Measurements from ENCODE around the gene CALHM1.

Gene CALHM1

DNA sequence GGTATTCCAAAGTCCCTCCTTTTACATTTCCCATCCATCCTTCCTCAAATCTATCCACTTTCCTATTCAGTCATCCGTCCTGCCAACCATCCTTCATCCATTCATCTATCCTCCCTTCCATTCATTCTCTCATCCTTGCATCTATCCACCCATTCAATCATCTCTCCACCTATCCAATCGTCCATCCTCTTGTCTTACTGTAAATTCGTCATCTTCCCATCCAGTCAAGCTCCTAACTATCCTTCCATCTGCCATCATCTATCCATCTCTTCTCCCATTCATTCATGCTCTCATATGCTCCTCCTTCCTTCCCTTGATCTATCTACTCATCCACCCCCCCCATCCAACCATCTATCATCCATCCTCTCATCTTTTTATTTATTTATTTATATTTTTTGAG lies 15.4 kb upstream of the CALHM1 start:
- Mint-ChIP-seq H3K4me1 (ENCODE audit: low read depth) (peaks cover 48% of the 10 kb centered on the region), H3K27ac (peak overlapping the region; percentile 6), H3K36me3 (ENCODE audit: low read depth) (peaks cover 12% of the 10 kb centered on the region)

GRCh38 chr10:103473261-103473671 lies 14.6 kb upstream of the CALHM1 start:
- Mint-ChIP-seq H3K27ac (no peak overlapping the region), H3K27me3 (ENCODE audit: low read depth) (peaks cover 4% of the 10 kb centered on the region), H3K4me1 (ENCODE audit: low read depth) (peaks cover 47% of the 10 kb centered on the region), H3K36me3 (ENCODE audit: low read depth) (peaks cover 12% of the 10 kb centered on the region), H3K4me3 (no peak overlapping the region), H3K9me3 (peaks cover 5% of the 10 kb centered on the region)

More for the DNA sequence above, 15.4 kb upstream of the CALHM1 start:
- H3K4me3 Mint-ChIP-seq, result no peak overlapping the region
- peaks cover 4% of the 10 kb centered on the region for H3K27me3 Mint-ChIP-seq (ENCODE audit: low read depth)
- peaks cover 5% of the 10 kb centered on the region for H3K9me3 Mint-ChIP-seq

GRCh38 chr10:103472005-103472404 lies 13.3 kb upstream of the CALHM1 start:
- H3K36me3 Mint-ChIP-seq (ENCODE audit: low read depth), result peaks cover 18% of the 10 kb centered on the region
- H3K4me3 Mint-ChIP-seq, result peak overlapping the region; percentile 40
- peak overlapping the region; percentile 95 for H3K27ac Mint-ChIP-seq
- peaks cover 52% of the 10 kb centered on the region for H3K4me1 Mint-ChIP-seq (ENCODE audit: low read depth)
- H3K27me3 Mint-ChIP-seq (ENCODE audit: low read depth), result peaks cover 4% of the 10 kb centered on the region
- H3K9me3 Mint-ChIP-seq, result peaks cover 5% of the 10 kb centered on the region

DNA sequence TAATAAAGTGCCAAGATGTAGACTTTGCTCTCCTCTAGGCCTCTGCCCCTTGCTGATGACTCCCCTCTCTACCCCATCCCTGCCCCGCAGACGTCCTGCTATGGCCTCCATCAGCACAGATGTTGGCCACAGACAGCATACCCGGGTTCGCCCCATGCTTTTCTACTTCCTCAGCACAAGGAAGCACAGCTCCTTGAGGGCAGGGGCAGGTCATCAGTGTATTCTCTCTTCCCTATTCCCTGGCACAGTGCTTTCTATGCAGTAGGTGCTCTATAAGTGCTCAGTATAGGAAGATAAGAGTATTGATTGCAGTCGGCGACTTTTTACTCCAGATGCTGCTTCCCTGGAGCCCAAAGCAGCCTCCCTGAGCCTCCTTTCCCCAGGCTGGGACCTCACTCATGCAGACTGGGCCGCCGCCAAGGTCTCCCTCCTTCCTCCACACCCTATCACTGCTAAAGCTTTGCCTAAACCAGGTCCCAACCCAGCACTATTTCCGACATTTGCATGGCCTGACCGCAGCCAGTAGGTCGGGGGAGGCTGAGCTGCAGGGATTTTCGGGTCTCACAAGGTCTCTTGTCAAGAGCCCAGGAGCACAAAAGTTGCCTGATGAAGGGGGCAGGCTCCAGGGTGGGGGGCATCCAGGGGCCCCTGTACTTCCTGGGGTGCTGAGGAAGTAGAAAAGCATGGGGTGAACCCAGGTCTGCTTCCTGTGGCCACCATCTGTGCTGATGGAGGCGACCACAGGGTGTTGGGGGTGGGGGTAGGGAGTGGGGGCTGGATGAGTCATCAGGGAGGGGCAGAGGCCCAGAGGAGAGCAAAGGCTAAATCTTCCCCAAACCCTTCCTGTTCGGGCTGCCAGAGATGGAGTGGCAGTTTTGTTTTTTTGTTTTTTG lies 12.3 kb upstream of the CALHM1 start:
- peaks cover 54% of the 10 kb centered on the region for H3K4me1 Mint-ChIP-seq (ENCODE audit: low read depth)

DNA sequence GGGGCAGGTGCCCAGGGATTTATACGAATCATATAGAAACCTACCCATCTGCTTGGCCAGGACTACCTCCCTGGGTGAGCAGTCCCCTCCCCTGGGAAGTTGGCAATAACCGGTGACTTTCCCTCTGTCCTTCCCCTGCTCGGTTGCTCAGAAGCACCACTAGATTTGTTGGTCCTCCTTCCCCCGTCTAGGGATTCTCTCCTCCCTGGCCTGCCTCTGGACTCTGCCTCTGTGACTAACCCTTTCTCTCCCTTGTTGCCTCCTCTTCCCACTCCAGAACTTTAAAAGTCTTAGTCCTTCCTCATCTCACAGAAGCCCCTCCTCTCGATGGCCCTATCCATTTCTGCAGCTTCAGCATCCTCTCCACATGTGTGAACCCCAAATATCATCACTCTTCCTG lies 10.5 kb upstream of the CALHM1 start:
- no peak overlapping the region for H3K4me3 Mint-ChIP-seq
- peaks cover 18% of the 10 kb centered on the region for H3K36me3 Mint-ChIP-seq (ENCODE audit: low read depth)
- H3K27me3 Mint-ChIP-seq (ENCODE audit: low read depth), result peaks cover 10% of the 10 kb centered on the region
- H3K9me3 Mint-ChIP-seq, result peaks cover 5% of the 10 kb centered on the region
- H3K4me1 Mint-ChIP-seq (ENCODE audit: low read depth), result peaks cover 63% of the 10 kb centered on the region
- peak overlapping the region; percentile 79 for H3K27ac Mint-ChIP-seq

More for the DNA sequence above, 12.3 kb upstream of the CALHM1 start:
- peaks cover 5% of the 10 kb centered on the region for H3K9me3 Mint-ChIP-seq
- H3K27me3 Mint-ChIP-seq (ENCODE audit: low read depth), result peaks cover 4% of the 10 kb centered on the region
- peak overlapping the region; percentile 95 for H3K27ac Mint-ChIP-seq
- peak overlapping the region; percentile 65 for H3K4me3 Mint-ChIP-seq
- H3K36me3 Mint-ChIP-seq (ENCODE audit: low read depth), result peaks cover 18% of the 10 kb centered on the region

- peaks cover 17% of the 10 kb centered on the region for H3K27me3 Mint-ChIP-seq (ENCODE audit: low read depth)
- peaks cover 59% of the 10 kb centered on the region for H3K4me1 Mint-ChIP-seq (ENCODE audit: low read depth)
- peaks cover 16% of the 10 kb centered on the region for H3K36me3 Mint-ChIP-seq (ENCODE audit: low read depth)
- H3K9me3 Mint-ChIP-seq, result peaks cover 5% of the 10 kb centered on the region
- H3K27ac Mint-ChIP-seq, result peak overlapping the region; percentile 66
- no peak overlapping the region for H3K4me3 Mint-ChIP-seq
Measured at GRCh38 chr10:103467406-103467805, 8.7 kb upstream of the CALHM1 start.

- Mint-ChIP-seq H3K4me3 (no peak overlapping the region), H3K36me3 (ENCODE audit: low read depth) (peaks cover 16% of the 10 kb centered on the region), H3K27me3 (ENCODE audit: low read depth) (peaks cover 17% of the 10 kb centered on the region), H3K27ac (peak overlapping the region; percentile 52), H3K9me3 (peaks cover 5% of the 10 kb centered on the region), H3K4me1 (ENCODE audit: low read depth) (peaks cover 53% of the 10 kb centered on the region)
Measured at GRCh38 chr10:103466734-103467133, 8.0 kb upstream of the CALHM1 start.

GRCh38 chr10:103465411-103466179 lies 6.9 kb upstream of the CALHM1 start:
- Mint-ChIP-seq H3K4me3 (no peak overlapping the region), H3K27me3 (ENCODE audit: low read depth) (peaks cover 17% of the 10 kb centered on the region), H3K27ac (no peak overlapping the region), H3K36me3 (ENCODE audit: low read depth) (peaks cover 13% of the 10 kb centered on the region), H3K9me3 (peaks cover 5% of the 10 kb centered on the region), H3K4me1 (ENCODE audit: low read depth) (peaks cover 42% of the 10 kb centered on the region)

DNA sequence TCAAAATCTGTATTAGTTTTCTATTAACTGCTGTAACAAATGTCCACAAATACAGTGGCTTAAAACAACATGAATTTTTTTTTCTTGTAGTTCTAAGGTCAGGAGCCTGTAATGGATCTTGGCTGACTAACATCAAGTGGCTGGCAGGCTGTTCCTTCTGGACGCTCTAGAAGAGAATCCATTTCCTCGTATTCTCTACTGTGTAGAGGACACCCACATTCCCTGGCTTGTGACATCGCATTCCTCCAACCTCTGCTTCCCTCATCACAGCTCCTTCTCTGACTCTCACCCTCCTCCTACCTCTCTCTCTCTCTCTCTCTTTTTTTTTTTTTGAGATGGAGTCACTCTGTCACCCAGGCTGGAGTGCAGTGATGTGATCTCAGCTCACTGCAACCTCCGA lies 4.8 kb upstream of the CALHM1 start:
- Mint-ChIP-seq H3K36me3 (ENCODE audit: low read depth) (peaks cover 6% of the 10 kb centered on the region), H3K27me3 (ENCODE audit: low read depth) (peaks cover 14% of the 10 kb centered on the region), H3K27ac (no peak overlapping the region), H3K4me3 (no peak overlapping the region), H3K9me3 (no peaks in the 10 kb centered on the region), H3K4me1 (ENCODE audit: low read depth) (peaks cover 35% of the 10 kb centered on the region)

DNA sequence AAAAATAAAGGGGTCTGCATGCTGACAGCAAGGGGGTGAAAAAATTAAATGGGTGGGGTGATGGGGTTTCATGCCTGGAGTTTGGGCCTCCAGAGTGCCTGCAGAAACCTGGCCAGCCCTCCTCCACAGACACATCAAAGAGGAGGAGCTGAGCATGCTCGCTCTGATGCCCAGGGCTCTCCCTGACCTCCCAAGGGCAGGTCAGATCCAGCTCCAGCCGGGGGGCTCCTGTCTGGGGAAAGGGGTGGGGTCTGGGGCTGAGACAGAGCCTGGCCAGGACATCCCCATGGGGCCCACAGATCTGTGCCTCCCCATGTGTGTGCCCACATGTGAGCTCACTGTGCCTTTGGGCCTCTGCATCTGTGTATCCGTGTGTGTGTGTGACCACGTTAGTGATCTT lies 915 bp upstream of the CALHM1 start:
- H3K9me3 Mint-ChIP-seq, result no peaks in the 10 kb centered on the region
- peaks cover 11% of the 10 kb centered on the region for H3K4me1 Mint-ChIP-seq (ENCODE audit: low read depth)
- no peaks in the 10 kb centered on the region for H3K36me3 Mint-ChIP-seq (ENCODE audit: low read depth)
- no peak overlapping the region for H3K4me3 Mint-ChIP-seq
- peaks cover 11% of the 10 kb centered on the region for H3K27me3 Mint-ChIP-seq (ENCODE audit: low read depth)
- no peak overlapping the region for H3K27ac Mint-ChIP-seq

DNA sequence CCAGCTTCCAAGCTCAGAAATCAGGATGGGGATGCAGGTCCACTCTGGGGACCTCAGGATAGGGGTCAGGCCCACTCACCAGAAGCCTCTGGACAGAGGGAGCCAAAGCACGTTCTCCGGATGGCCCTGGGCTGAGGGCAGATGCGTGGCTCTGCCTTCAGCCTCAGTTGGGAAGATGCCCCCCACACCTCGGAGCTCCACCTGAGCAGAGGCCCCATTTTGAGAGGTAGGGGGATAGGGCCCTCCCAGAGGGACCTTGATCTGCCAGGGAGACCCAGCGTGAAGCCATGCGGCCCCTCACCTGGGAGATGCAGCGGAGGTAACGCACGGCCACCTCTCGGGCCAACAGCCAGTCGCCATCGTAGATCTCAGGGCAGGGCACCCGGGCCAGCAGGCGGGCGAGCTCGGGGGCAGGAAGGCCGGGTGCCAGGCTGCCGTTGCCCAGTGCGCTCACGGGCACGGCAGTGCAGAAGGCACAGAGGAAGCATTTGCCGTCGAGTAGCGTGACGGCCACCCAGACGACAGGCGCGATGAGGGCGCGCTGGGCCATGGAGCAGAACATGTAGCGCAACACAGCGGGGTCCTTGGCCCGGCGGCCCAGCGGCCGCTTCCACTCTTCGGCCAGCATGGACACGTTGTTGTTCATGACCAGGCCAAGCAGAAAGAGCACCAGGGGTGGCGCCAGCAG lies 660 bp downstream of the CALHM1 start:
- no peak overlapping the region for H3K27ac Mint-ChIP-seq
- no peaks in the 10 kb centered on the region for H3K36me3 Mint-ChIP-seq (ENCODE audit: low read depth)
- peaks cover 14% of the 10 kb centered on the region for H3K4me1 Mint-ChIP-seq (ENCODE audit: low read depth)
- no peak overlapping the region for H3K4me3 Mint-ChIP-seq
- no peaks in the 10 kb centered on the region for H3K9me3 Mint-ChIP-seq
- no peaks in the 10 kb centered on the region for H3K27me3 Mint-ChIP-seq (ENCODE audit: low read depth)

DNA sequence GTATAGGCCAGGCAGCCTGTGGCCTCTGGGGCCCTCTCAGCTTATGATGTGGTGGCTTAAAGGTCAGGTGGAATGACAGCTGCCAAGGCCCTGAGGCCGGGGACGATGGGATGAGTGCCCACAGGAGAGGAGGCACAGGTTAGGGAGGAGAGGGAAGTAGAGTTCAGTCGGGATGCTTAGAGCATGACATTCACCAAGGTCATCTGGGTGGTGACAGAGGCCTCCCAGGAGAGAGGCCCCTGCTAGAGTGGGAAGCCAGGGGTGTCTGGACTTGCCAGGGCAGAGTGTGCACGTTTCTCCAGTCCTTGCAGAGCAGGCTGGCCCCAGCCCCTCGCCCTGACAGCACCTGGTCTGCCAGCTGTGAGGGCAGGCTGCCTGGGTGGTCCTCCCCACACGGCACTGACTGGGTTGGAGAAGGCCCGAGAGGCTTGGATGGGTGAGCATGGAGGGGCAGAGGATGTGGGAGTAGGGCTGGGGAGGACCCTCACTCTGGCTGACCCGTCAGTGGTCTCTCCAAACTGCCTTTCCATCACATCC lies 1.5 kb downstream of the CALHM1 start:
- H3K4me1 Mint-ChIP-seq (ENCODE audit: low read depth), result peaks cover 19% of the 10 kb centered on the region
- H3K4me3 Mint-ChIP-seq, result no peak overlapping the region
- H3K9me3 Mint-ChIP-seq, result no peaks in the 10 kb centered on the region
- no peaks in the 10 kb centered on the region for H3K36me3 Mint-ChIP-seq (ENCODE audit: low read depth)
- peak overlapping the region; percentile 66 for H3K27ac Mint-ChIP-seq
- no peaks in the 10 kb centered on the region for H3K27me3 Mint-ChIP-seq (ENCODE audit: low read depth)

GRCh38 chr10:103456074-103456660 lies 2.5 kb downstream of the CALHM1 start:
- Mint-ChIP-seq H3K36me3 (ENCODE audit: low read depth) (peaks cover 2% of the 10 kb centered on the region), H3K4me3 (no peak overlapping the region), H3K4me1 (ENCODE audit: low read depth) (peaks cover 24% of the 10 kb centered on the region), H3K27me3 (ENCODE audit: low read depth) (no peaks in the 10 kb centered on the region), H3K9me3 (no peaks in the 10 kb centered on the region), H3K27ac (no peak overlapping the region)

GRCh38 chr10:103455235-103455634 lies 3.5 kb downstream of the CALHM1 start:
- Mint-ChIP-seq H3K27ac (no peak overlapping the region), H3K36me3 (ENCODE audit: low read depth) (peaks cover 7% of the 10 kb centered on the region), H3K4me1 (ENCODE audit: low read depth) (peaks cover 33% of the 10 kb centered on the region), H3K4me3 (no peak overlapping the region), H3K9me3 (no peaks in the 10 kb centered on the region), H3K27me3 (ENCODE audit: low read depth) (no peaks in the 10 kb centered on the region)

All from T-helper 1 cell treated with Interleukin-12 subunit alpha and Interleukin-12 subunit beta and Interleukin-4 antibody, amounts not matched to agents 30 μg/mL and 1 μg/mL, for 36 hours (primary cell).